Fibroblast of lung (primary cell): Measurements from ENCODE around the gene ATG7. TPM values are rescaled to one million over a fixed set of nuclear protein-coding genes. Genes with fewer than 3 reads are reported as not detected.

Experiments
- DNase-seq, 2 donors: peaks; one replicate each; pipeline versions ENCODE4 v3.0.0 to v3.0.0-alpha.2; 2010; ENCODE audit warnings: low read depth in 2 of 2
- H2AFZ ChIP-seq: 2 replicates; pipeline ENCODE4 v1.5.1; 2012; ENCODE audit warnings: low read length, control low read depth, inconsistent platforms
- H3K27ac ChIP-seq: 2 replicates; pipeline ENCODE4 v1.5.1; 2011; ENCODE audit warnings: low read length, control low read depth; ENCODE audit not compliant: insufficient read depth
- H3K27me3 ChIP-seq: 2 replicates; pipeline ENCODE4 v1.5.1; 2011; ENCODE audit warnings: mild to moderate bottlenecking, low read length; ENCODE audit not compliant: control insufficient read depth, insufficient read depth
- H3K36me3 ChIP-seq: 2 replicates; pipeline ENCODE4 v1.5.1; 2011; ENCODE audit warnings: low read length; ENCODE audit not compliant: control insufficient read depth, insufficient read depth
- H3K4me1 ChIP-seq: 2 replicates; pipeline ENCODE4 v1.5.1; 2011; ENCODE audit warnings: low read length; ENCODE audit not compliant: control insufficient read depth, insufficient read depth; ENCODE audit errors: extremely low read depth
- H3K4me2 ChIP-seq: 2 replicates; pipeline ENCODE4 v1.5.1; 2011; ENCODE audit warnings: low read length, control low read depth; ENCODE audit not compliant: insufficient read depth; ENCODE audit errors: extremely low read depth
- H3K4me3 ChIP-seq, 4 experiments: fragments of 200-600 bp in 1 of 4; sonication (generic) in 1 of 4; replicated peaks in 1 of 4; 2 replicates each; pipeline ENCODE4 v1.5.1; 2011 to 2016; ENCODE audit warnings: low read length in 4 of 4, low read depth in 3 of 4, mild to moderate bottlenecking in 3 of 4, control low read depth in 2 of 4, inconsistent platforms in 1 of 4, mixed read lengths in 1 of 4; ENCODE audit not compliant: insufficient read depth in 1 of 4; ENCODE audit errors: control extremely low read depth in 1 of 4
- H3K79me2 ChIP-seq: 2 replicates; pipeline ENCODE4 v1.5.1; 2012; ENCODE audit warnings: mild to moderate bottlenecking, low read length, inconsistent platforms; ENCODE audit not compliant: control insufficient read depth, insufficient read depth
- H3K9ac ChIP-seq: 2 replicates; pipeline ENCODE4 v1.5.1; 2011; ENCODE audit warnings: mild to moderate bottlenecking, low read length, control low read depth; ENCODE audit not compliant: insufficient read depth
- H3K9me3 ChIP-seq: 2 replicates; pipeline ENCODE4 v1.5.1; 2012; ENCODE audit warnings: low read depth, low read length; ENCODE audit not compliant: control insufficient read depth, insufficient read depth
- H4K20me1 ChIP-seq: 2 replicates; pipeline ENCODE4 v1.5.1; 2011; ENCODE audit warnings: low read length; ENCODE audit not compliant: control insufficient read depth, insufficient read depth; ENCODE audit errors: extremely low read depth
- CTCF ChIP-seq, 2 donors: IDR thresholded peaks in 1 of 2; conservative IDR thresholded peaks in 1 of 2; 1 replicate in 1 of 2; 2 replicates in 1 of 2; pipeline ENCODE4 v1.5.1; 2011 to 2012; ENCODE audit warnings: low read length in 2 of 2, control low read depth in 1 of 2, inconsistent platforms in 1 of 2, low read depth in 1 of 2, mild to moderate bottlenecking in 1 of 2
- EZH2 ChIP-seq: IDR thresholded peaks from 2 replicates; pipeline ENCODE4 v1.5.1; 2012; ENCODE audit warnings: low read length, control low read depth, mild to moderate bottlenecking; ENCODE audit errors: missing control alignments
- polyA plus RNA-seq, 2 donors: library from polyadenylated mRNA; depleted of rRNA in 1 of 2; stranded (reverse) in 1 of 2; unstranded in 1 of 2; fragments of >200 nt; gene quantifications; 2 replicates each; pipeline ENCODE4 v1.2.1, GENCODE V29; 2011 to 2012; ENCODE audit warnings: missing spikeins in 1 of 2
- total RNA-seq: library from RNA; depleted of rRNA; stranded (reverse); fragments of >200 nt; gene quantifications from 2 replicates; pipeline ENCODE4 v1.2.1, GENCODE V29; 2014

Gene ATG7
- total and polyA plus RNA-seq, 2 donors (not counting 1 experiment from before 2014, with no cell fraction given) = 50.8 to 56.5 TPM

- H3K36me3 ChIP-seq = peaks cover 18% of the 10 kb centered on the region
- H3K27me3 ChIP-seq = no peaks in the 10 kb centered on the region
- peaks cover 13% of the 10 kb centered on the region for H3K4me1 ChIP-seq
- H2AFZ ChIP-seq = no peak overlapping the region
- H3K9ac ChIP-seq = no peak overlapping the region
- peaks cover 6% of the 10 kb centered on the region for H3K79me2 ChIP-seq
- TF ChIP-seq CTCF (conservative IDR thresholded peaks at IDR 0.05 in 1 of 2, IDR thresholded peaks at IDR 0.05 in 1 of 2; ENCODE audit: low read depth in 1 of 2, low read length in 2 of 2) (no peak), EZH2 (no peak)
- H4K20me1 ChIP-seq = no peaks in the 10 kb centered on the region
- no peak overlapping the region for H3K4me3 ChIP-seq
- no peaks in the 10 kb centered on the region for H3K9me3 ChIP-seq
- no peak for DNase-seq
- H3K4me2 ChIP-seq = no peak overlapping the region
- H3K27ac ChIP-seq = no peak overlapping the region
Measured at GRCh38 chr3:11554236-11554610, 282.0 kb downstream of the ATG7 start.

GRCh38 chr3:11554666-11555065 is 282.5 kb downstream of the ATG7 start:
- H3K27ac ChIP-seq = no peak overlapping the region
- no peak for TF ChIP-seq CTCF (conservative IDR thresholded peaks at IDR 0.05 in 1 of 2, IDR thresholded peaks at IDR 0.05 in 1 of 2; ENCODE audit: low read depth in 1 of 2, low read length in 2 of 2)
- no peak for TF ChIP-seq EZH2
- peaks cover 11% of the 10 kb centered on the region for H3K79me2 ChIP-seq
- H3K9ac ChIP-seq = no peak overlapping the region
- H3K4me1 ChIP-seq = peaks cover 13% of the 10 kb centered on the region
- H3K4me2 ChIP-seq = no peak overlapping the region
- H3K9me3 ChIP-seq = no peaks in the 10 kb centered on the region
- DNase-seq = no peak
- H4K20me1 ChIP-seq = no peaks in the 10 kb centered on the region
- peaks cover 18% of the 10 kb centered on the region for H3K36me3 ChIP-seq
- H3K27me3 ChIP-seq = no peaks in the 10 kb centered on the region
- H3K4me3 ChIP-seq = no peak overlapping the region
- H2AFZ ChIP-seq = no peak overlapping the region

- no peak overlapping the region for H2AFZ ChIP-seq
- H3K9me3 ChIP-seq = no peaks in the 10 kb centered on the region
- H3K4me3 ChIP-seq = no peak overlapping the region
- no peak overlapping the region for H3K9ac ChIP-seq
- H3K27ac ChIP-seq = no peak overlapping the region
- H3K4me1 ChIP-seq = peaks cover 17% of the 10 kb centered on the region
- peaks cover 15% of the 10 kb centered on the region for H3K79me2 ChIP-seq
- peaks cover 18% of the 10 kb centered on the region for H3K36me3 ChIP-seq
- H3K4me2 ChIP-seq = no peak overlapping the region
- no peak for DNase-seq
- TF ChIP-seq EZH2 = no peak
- TF ChIP-seq CTCF (conservative IDR thresholded peaks at IDR 0.05 in 1 of 2, IDR thresholded peaks at IDR 0.05 in 1 of 2; ENCODE audit: low read depth in 1 of 2, low read length in 2 of 2) = no peak
- no peaks in the 10 kb centered on the region for H3K27me3 ChIP-seq
- H4K20me1 ChIP-seq = no peaks in the 10 kb centered on the region
Measured at GRCh38 chr3:11555211-11555782, 283.1 kb downstream of the ATG7 start.
